IMR-90 (cell line): ENCODE data around the gene KCNH5. TPM values are rescaled to one million over a fixed set of nuclear protein-coding genes. Genes with fewer than 3 reads are reported as not detected.
A peak's percentile ranks its signal among the peaks of the same experiment; 100 is the strongest.

ENCODE experiments used
- ATAC-seq: fragments of 200-7000 bp; cut with Tn5 transposase; 2 replicates; pipeline ENCODE4 v1.9.1; 2020; ENCODE audit warnings: low read depth, mild to moderate bottlenecking, moderate library complexity
- BruUV-seq: library from RNA; stranded (reverse); fragments of 400-500 nt; replicated peaks from 2 replicates; lab custom pipeline; 2021; lab: Mats Ljungman, UMichigan
- CTCF ChIA-PET: fragments of 300-600 bp; formaldehyde crosslinking; extraction: SDS; loops from one replicate; lab custom pipeline; 2021; ENCODE audit warnings: antibody characterized with exemption; lab: Yijun Ruan, JAX
- POLR2A ChIA-PET: fragments of 300-600 bp; sonication (Branson Sonifier 250); formaldehyde crosslinking; loops from one replicate; lab custom pipeline; 2022; ENCODE audit warnings: antibody characterized with exemption; ENCODE audit not compliant: unreplicated experiment; lab: Charles Lee
- DNase-seq: peaks from one replicate; pipeline ENCODE4 v3.0.0; 2013
- H2AFZ ChIP-seq: replicated peaks from 2 replicates; pipeline ENCODE3; 2013; ENCODE audit warnings: low read length, mild to moderate bottlenecking; ENCODE audit not compliant: poor library complexity
- H2AK5ac ChIP-seq: 2 replicates; pipeline ENCODE4 v1.6.1; 2013; ENCODE audit warnings: low read depth, low read length, inconsistent platforms
- H2AK9ac ChIP-seq: replicated peaks from 2 replicates; pipeline ENCODE3; 2013; ENCODE audit warnings: mild to moderate bottlenecking, low read depth, low read length, moderate library complexity; ENCODE audit not compliant: poor library complexity
- H2BK120ac ChIP-seq: 2 replicates; pipeline ENCODE4 v1.6.1; 2013; ENCODE audit warnings: low read depth, low read length, inconsistent platforms
- H2BK15ac ChIP-seq: 3 replicates; pipeline ENCODE4 v1.6.1; 2013; ENCODE audit warnings: low read depth, low read length, inconsistent platforms
- H2BK20ac ChIP-seq: 2 replicates; pipeline ENCODE4 v1.6.1; 2013; ENCODE audit warnings: low read depth, mild to moderate bottlenecking, inconsistent platforms, low read length, moderate library complexity
- H2BK5ac ChIP-seq: 2 replicates; pipeline ENCODE4 v1.6.1; 2013; ENCODE audit warnings: mild to moderate bottlenecking, low read depth, low read length, inconsistent platforms; ENCODE audit not compliant: poor library complexity, severe bottlenecking
- H3K14ac ChIP-seq: replicated peaks from 2 replicates; pipeline ENCODE4 v1.6.1; 2013; ENCODE audit warnings: low read depth, low read length, inconsistent platforms
- H3K18ac ChIP-seq: 2 replicates; pipeline ENCODE4 v1.6.1; 2013; ENCODE audit warnings: low read depth, low read length, control low read depth
- H3K23ac ChIP-seq: 2 replicates; pipeline ENCODE4 v1.6.1; 2013; ENCODE audit warnings: low read depth, low read length, inconsistent platforms
- H3K27ac ChIP-seq: 2 replicates; pipeline ENCODE4 v1.5.1; 2013; ENCODE audit warnings: mild to moderate bottlenecking, control low read depth, low read length; ENCODE audit not compliant: insufficient read depth
- H3K27me3 ChIP-seq: 2 replicates; pipeline ENCODE4 v1.6.1; 2013; ENCODE audit warnings: low read length; ENCODE audit not compliant: control insufficient read depth, insufficient read depth
- H3K36me3 ChIP-seq: 2 replicates; pipeline ENCODE4 v1.6.1; 2013; ENCODE audit warnings: low read length, mixed read lengths; ENCODE audit not compliant: control insufficient read depth, insufficient read depth
- H3K4ac ChIP-seq: 2 replicates; pipeline ENCODE4 v1.6.1; 2013; ENCODE audit warnings: low read depth, low read length, inconsistent platforms
- H3K4me1 ChIP-seq: 2 replicates; pipeline ENCODE4 v1.6.1; 2013; ENCODE audit warnings: low read length, mixed read lengths; ENCODE audit not compliant: control insufficient read depth, insufficient read depth
- H3K4me2 ChIP-seq: 2 replicates; pipeline ENCODE4 v1.6.1; 2013; ENCODE audit warnings: low read depth, mild to moderate bottlenecking, control low read depth, low read length, moderate library complexity
- H3K4me3 ChIP-seq: 2 replicates; pipeline ENCODE4 v1.5.1; 2013; ENCODE audit warnings: low read depth, mild to moderate bottlenecking, control low read depth, low read length, moderate library complexity; ENCODE audit not compliant: insufficient read depth
- H3K56ac ChIP-seq: 2 replicates; pipeline ENCODE4 v1.6.1; 2013; ENCODE audit warnings: low read length, inconsistent platforms; ENCODE audit not compliant: insufficient read depth; ENCODE audit errors: extremely low read depth
- H3K79me1 ChIP-seq, 2 experiments: 2 replicates each; pipeline ENCODE4 v1.6.1; 2013; ENCODE audit warnings: low read length in 2 of 2, inconsistent platforms in 1 of 2, low read depth in 1 of 2
- H3K9ac ChIP-seq: 2 replicates; pipeline ENCODE4 v1.6.1; 2013; ENCODE audit warnings: low read depth, low read length, control low read depth
- H3K9me1 ChIP-seq: 2 replicates; pipeline ENCODE4 v1.6.1; 2013; ENCODE audit warnings: low read length, inconsistent platforms; ENCODE audit not compliant: insufficient read depth
- H3K9me3 ChIP-seq: 2 replicates; pipeline ENCODE4 v1.6.1; 2013; ENCODE audit warnings: low read length; ENCODE audit not compliant: control insufficient read depth, insufficient read depth
- H4K20me1 ChIP-seq: 2 replicates; pipeline ENCODE4 v1.6.1; 2013; ENCODE audit warnings: low read length, inconsistent platforms; ENCODE audit not compliant: insufficient read depth
- H4K5ac ChIP-seq: 2 replicates; pipeline ENCODE4 v1.6.1; 2013; ENCODE audit warnings: mild to moderate bottlenecking, low read depth, low read length, control low read depth
- H4K8ac ChIP-seq, 2 experiments: 2 replicates each; pipeline ENCODE4 v1.6.1; 2013; ENCODE audit warnings: low read depth in 2 of 2, low read length in 2 of 2, control low read depth in 1 of 2, inconsistent platforms in 1 of 2
- H4K91ac ChIP-seq: 2 replicates; pipeline ENCODE4 v1.6.1; 2013; ENCODE audit warnings: low read depth, low read length, inconsistent platforms; ENCODE audit not compliant: insufficient read depth
- BHLHE40 ChIP-seq: fragments of 150-350 bp; IDR thresholded peaks from 2 replicates; pipeline ENCODE4 v1.6.1; 2016; ENCODE audit warnings: mild to moderate bottlenecking, low read depth, low read length
- CEBPB ChIP-seq: IDR thresholded peaks from 2 replicates; pipeline ENCODE4 v1.6.1; 2012; ENCODE audit warnings: low read depth, low read length, improper control_type of control experiment
- CHD1 ChIP-seq: IDR thresholded peaks from 2 replicates; pipeline ENCODE4 v1.6.1; 2012; ENCODE audit warnings: low read depth, low read length, improper control_type of control experiment
- FOS ChIP-seq: fragments of 150-350 bp; IDR thresholded peaks from 2 replicates; pipeline ENCODE4 v1.6.1; 2016; ENCODE audit warnings: low read depth, low read length
- MAFK ChIP-seq: IDR thresholded peaks from 2 replicates; pipeline ENCODE4 v1.6.1; 2012; ENCODE audit warnings: low read depth, low read length, improper control_type of control experiment
- MAZ ChIP-seq: IDR thresholded peaks from 2 replicates; pipeline ENCODE4 v1.6.1; 2012; ENCODE audit warnings: low read depth, mild to moderate bottlenecking, low read length, improper control_type of control experiment, moderate library complexity, borderline replicate concordance
- MXI1 ChIP-seq: IDR thresholded peaks from 2 replicates; pipeline ENCODE4 v1.6.1; 2012; ENCODE audit warnings: low read depth, mild to moderate bottlenecking, low read length, moderate library complexity, borderline replicate concordance
- NFE2L2 ChIP-seq: fragments of 150-350 bp; IDR thresholded peaks from 2 replicates; pipeline ENCODE4 v1.6.1; 2016; ENCODE audit warnings: low read depth, mild to moderate bottlenecking, low read length
- POLR2A ChIP-seq: IDR thresholded peaks from 2 replicates; pipeline ENCODE4 v1.6.1; 2012; ENCODE audit warnings: mild to moderate bottlenecking, low read depth, low read length
- RAD21 ChIP-seq: IDR thresholded peaks from 2 replicates; pipeline ENCODE4 v1.6.1; 2012; ENCODE audit warnings: low read length, improper control_type of control experiment
- RCOR1 ChIP-seq: IDR thresholded peaks from 2 replicates; pipeline ENCODE4 v1.6.1; 2012; ENCODE audit warnings: mild to moderate bottlenecking, low read length, improper control_type of control experiment; ENCODE audit not compliant: insufficient replicate concordance
- RFX5 ChIP-seq: IDR thresholded peaks from 2 replicates; pipeline ENCODE4 v1.8.0; 2012; ENCODE audit warnings: low read depth, mild to moderate bottlenecking, low read length, moderate library complexity
- SMC3 ChIP-seq: fragments of 150-350 bp; IDR thresholded peaks from 2 replicates; pipeline ENCODE4 v1.6.1; 2016; ENCODE audit warnings: low read depth, mild to moderate bottlenecking, antibody characterized with exemption, low read length, moderate library complexity
- WGBS, 2 experiments: methylation state at CpG; one replicate each; pipeline versions ENCODE4 v1.1.5 to v1.1.7; 2013; ENCODE audit warnings: missing lambda C conversion rate in 2 of 2; ENCODE audit not compliant: insufficient read length in 1 of 2; ENCODE audit errors: extremely low coverage in 2 of 2; 5-methylcytosine and 5-hydroxymethylcytosine counted together
- dilution Hi-C: fragments of 300-500 bp; cut with HindIII; formaldehyde crosslinking; loops from one replicate; pipeline ENCODE4 v1.14.3; 2018; ENCODE audit warnings: low sequenced_read_pairs; ENCODE audit not compliant: unreplicated experiment
- in situ Hi-C: fragments of 300-500 bp; cut with MboI; formaldehyde crosslinking; loops from 3 replicates; pipeline ENCODE4 v1.14.3; 2019; ENCODE audit warnings: low sequenced_read_pairs, inconsistent platforms, mixed read lengths
- intact Hi-C: fragments of 100-400 bp; cut with micrococcal nuclease; formaldehyde crosslinking; loops from 2 replicates; pipeline ENCODE4 v1.10.0; 2022
- polyA plus RNA-seq, 3 experiments: library from polyadenylated mRNA; depleted of rRNA; stranded (reverse); fragments of >200 nt; gene quantifications; 2 replicates each; pipeline ENCODE4 v1.2.3, GENCODE V29; 2012; ENCODE audit warnings: low replicate concordance in 1 of 3
- total RNA-seq: library from RNA; depleted of rRNA; stranded (reverse); fragments of >200 nt; gene quantifications from 2 replicates; pipeline ENCODE4 v1.2.3, GENCODE V29; 2012
- TF ChIP-seq, protein P1 (sequence below): fragments of 150-350 bp; IDR thresholded peaks from 2 replicates; pipeline ENCODE4 v1.6.1; 2017; ENCODE audit warnings: mild to moderate bottlenecking, antibody characterized with exemption, low read length, low read depth
- TF ChIP-seq, protein P2 (sequence below): fragments of 150-350 bp; IDR thresholded peaks from 2 replicates; pipeline ENCODE4 v1.6.1; 2016; ENCODE audit warnings: low read depth, mild to moderate bottlenecking, low read length, moderate library complexity, borderline replicate concordance
- TF ChIP-seq, protein P3 (sequence below): conservative IDR thresholded peaks from 2 replicates; pipeline ENCODE4 v1.5.1; 2012; ENCODE audit warnings: mild to moderate bottlenecking, low read depth, low read length, improper control_type of control experiment

Gene KCNH5
- total and polyA plus RNA-seq, 2 of the 4 experiments (the other 2 are of a cell fraction): under 0.01 to 0.03 TPM

DNA sequence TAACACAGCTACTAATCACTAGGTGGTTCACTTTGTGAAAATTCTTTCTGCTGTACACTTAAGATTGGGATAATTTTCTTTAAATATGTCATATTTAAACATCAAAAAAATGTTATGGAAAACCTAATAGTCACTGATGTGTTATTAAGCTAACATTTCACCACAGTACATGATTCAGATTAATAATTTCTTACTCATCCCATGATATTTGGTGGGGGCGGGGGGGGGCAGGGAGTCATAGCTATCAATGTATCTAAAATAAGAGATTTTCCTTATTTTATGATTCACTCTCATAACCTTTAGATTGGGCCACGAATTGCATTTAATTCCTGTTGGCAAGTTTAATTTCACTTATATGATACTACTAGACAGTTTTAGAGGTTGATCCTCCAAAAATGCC, 88.8 kb downstream of the KCNH5 start:
- intact Hi-C loops: no loop called here
- POLR2A ChIA-PET: no interaction called here
- Histone ChIP-seq H4K20me1 (no peaks in the 10 kb centered on the region), H2AK9ac (no peak overlapping the region), H2BK15ac (no peak overlapping the region; the same call in 2 of the 3 replicates), H3K4ac (no peak overlapping the region), H3K9me3 (no peaks in the 10 kb centered on the region), H4K5ac (no peak overlapping the region), H3K23ac (no peak overlapping the region), H2BK5ac (no peak overlapping the region), H4K91ac (no peak overlapping the region), H3K9me1 (peaks cover 3% of the 10 kb centered on the region; the same call in 1 of the 2 replicates), H3K14ac (no peak overlapping the region; the same call in 1 of the 2 replicates), H3K9ac (no peak overlapping the region), H2AK5ac (no peak overlapping the region), H3K27me3 (no peaks in the 10 kb centered on the region), H3K18ac (peak overlapping the region; percentile 61; the same call in 1 of the 2 replicates), H3K4me1 (peaks cover 2% of the 10 kb centered on the region; the same call in 1 of the 2 replicates), H3K27ac (no peak overlapping the region), H3K56ac (no peak overlapping the region), H3K79me1 (no peaks in the 10 kb centered on the region), H3K36me3 (no peaks in the 10 kb centered on the region), H2AFZ (no peak overlapping the region), H3K4me2 (no peak overlapping the region), H4K8ac (0 out of 4 replicates have a peak overlapping the region, but pooled peaks of 1 of the 2 experiments have one; percentile 31), H2BK120ac (0 out of 2 replicates have a peak overlapping the region, but pooled peaks have one; percentile 35), H3K4me3 (no peak overlapping the region), H2BK20ac (no peak overlapping the region)
- WGBS, 2 experiments: no CpG with 5 or more reads among the region's 2 CpGs
- DNase-seq (peak; percentile 16), ATAC-seq (no peak)
- dilution Hi-C loops: no loop called here
- CTCF ChIA-PET: no interaction called here
- in situ Hi-C loops: no loop called here
- no TSS peak for BruUV-seq
- TF ChIP-seq RCOR1 (no peak), POLR2A (no peak), CEBPB (no peak), BHLHE40 (no peak), SMC3 (no peak), MAZ (no peak), RFX5 (no peak), MXI1 (no peak), NFE2L2 (no peak), FOS (no peak), RAD21 (no peak), MAFK (no peak), CHD1 (no peak)
- TF ChIP-seq, protein P1, sequence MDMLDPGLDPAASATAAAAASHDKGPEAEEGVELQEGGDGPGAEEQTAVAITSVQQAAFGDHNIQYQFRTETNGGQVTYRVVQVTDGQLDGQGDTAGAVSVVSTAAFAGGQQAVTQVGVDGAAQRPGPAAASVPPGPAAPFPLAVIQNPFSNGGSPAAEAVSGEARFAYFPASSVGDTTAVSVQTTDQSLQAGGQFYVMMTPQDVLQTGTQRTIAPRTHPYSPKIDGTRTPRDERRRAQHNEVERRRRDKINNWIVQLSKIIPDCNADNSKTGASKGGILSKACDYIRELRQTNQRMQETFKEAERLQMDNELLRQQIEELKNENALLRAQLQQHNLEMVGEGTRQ: no peak
- TF ChIP-seq, protein P2, sequence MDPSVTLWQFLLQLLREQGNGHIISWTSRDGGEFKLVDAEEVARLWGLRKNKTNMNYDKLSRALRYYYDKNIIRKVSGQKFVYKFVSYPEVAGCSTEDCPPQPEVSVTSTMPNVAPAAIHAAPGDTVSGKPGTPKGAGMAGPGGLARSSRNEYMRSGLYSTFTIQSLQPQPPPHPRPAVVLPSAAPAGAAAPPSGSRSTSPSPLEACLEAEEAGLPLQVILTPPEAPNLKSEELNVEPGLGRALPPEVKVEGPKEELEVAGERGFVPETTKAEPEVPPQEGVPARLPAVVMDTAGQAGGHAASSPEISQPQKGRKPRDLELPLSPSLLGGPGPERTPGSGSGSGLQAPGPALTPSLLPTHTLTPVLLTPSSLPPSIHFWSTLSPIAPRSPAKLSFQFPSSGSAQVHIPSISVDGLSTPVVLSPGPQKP: no peak
- TF ChIP-seq, protein P3, sequence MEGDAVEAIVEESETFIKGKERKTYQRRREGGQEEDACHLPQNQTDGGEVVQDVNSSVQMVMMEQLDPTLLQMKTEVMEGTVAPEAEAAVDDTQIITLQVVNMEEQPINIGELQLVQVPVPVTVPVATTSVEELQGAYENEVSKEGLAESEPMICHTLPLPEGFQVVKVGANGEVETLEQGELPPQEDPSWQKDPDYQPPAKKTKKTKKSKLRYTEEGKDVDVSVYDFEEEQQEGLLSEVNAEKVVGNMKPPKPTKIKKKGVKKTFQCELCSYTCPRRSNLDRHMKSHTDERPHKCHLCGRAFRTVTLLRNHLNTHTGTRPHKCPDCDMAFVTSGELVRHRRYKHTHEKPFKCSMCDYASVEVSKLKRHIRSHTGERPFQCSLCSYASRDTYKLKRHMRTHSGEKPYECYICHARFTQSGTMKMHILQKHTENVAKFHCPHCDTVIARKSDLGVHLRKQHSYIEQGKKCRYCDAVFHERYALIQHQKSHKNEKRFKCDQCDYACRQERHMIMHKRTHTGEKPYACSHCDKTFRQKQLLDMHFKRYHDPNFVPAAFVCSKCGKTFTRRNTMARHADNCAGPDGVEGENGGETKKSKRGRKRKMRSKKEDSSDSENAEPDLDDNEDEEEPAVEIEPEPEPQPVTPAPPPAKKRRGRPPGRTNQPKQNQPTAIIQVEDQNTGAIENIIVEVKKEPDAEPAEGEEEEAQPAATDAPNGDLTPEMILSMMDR: no peak
